DND-41 (cell line): Measurements from ENCODE around the gene HMGN3.

Experiments
- EZH2 ChIP-seq: IDR thresholded peaks from 3 replicates; pipeline ENCODE4 v1.6.1; 2012; ENCODE audit warnings: borderline replicate concordance, low read depth, mild to moderate bottlenecking, moderate library complexity, low read length, inconsistent platforms; ENCODE audit not compliant: severe bottlenecking
- TF ChIP-seq, protein P1 (sequence below): IDR thresholded peaks from 2 replicates; pipeline ENCODE4 v1.5.1; 2012; ENCODE audit warnings: borderline replicate concordance, low read length, moderate library complexity, mild to moderate bottlenecking; ENCODE audit not compliant: poor library complexity, severe bottlenecking; ENCODE audit errors: extremely low read depth

DNA sequence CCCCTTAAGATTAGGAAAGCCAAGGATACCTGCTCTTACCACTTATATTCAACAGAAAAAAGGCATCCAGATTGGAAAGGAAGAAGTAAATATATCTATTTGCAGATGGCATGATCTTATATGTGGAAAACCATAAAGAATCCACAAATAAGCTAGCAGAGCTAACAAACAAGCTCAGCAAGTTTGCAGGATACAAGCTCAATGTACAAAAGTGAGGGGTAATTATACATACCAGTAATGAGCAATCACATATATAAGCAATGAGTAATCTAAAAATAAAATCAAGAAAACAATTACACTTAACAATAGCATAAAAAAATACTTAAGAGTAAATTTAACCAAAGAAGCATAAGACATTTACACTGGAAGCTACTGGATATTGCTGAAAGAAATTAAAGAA, 31.6 kb upstream of the HMGN3 start:
- no peak for TF ChIP-seq EZH2
- TF ChIP-seq, protein P1, sequence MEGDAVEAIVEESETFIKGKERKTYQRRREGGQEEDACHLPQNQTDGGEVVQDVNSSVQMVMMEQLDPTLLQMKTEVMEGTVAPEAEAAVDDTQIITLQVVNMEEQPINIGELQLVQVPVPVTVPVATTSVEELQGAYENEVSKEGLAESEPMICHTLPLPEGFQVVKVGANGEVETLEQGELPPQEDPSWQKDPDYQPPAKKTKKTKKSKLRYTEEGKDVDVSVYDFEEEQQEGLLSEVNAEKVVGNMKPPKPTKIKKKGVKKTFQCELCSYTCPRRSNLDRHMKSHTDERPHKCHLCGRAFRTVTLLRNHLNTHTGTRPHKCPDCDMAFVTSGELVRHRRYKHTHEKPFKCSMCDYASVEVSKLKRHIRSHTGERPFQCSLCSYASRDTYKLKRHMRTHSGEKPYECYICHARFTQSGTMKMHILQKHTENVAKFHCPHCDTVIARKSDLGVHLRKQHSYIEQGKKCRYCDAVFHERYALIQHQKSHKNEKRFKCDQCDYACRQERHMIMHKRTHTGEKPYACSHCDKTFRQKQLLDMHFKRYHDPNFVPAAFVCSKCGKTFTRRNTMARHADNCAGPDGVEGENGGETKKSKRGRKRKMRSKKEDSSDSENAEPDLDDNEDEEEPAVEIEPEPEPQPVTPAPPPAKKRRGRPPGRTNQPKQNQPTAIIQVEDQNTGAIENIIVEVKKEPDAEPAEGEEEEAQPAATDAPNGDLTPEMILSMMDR = no peak
